PC-9 (cell line): ENCODE data around the gene JPT1. TPM values are rescaled to one million over a fixed set of nuclear protein-coding genes. Genes with fewer than 3 reads are reported as not detected.

Source experiments
- BruUV-seq: library from RNA; stranded (reverse); fragments of 400-500 nt; replicated peaks from 2 replicates; lab custom pipeline; 2021; lab: Mats Ljungman, UMichigan
- CTCF ChIA-PET: fragments of 300-600 bp; sonication (Branson Sonifier 250); formaldehyde crosslinking; loops from one replicate; lab custom pipeline; 2022; ENCODE audit warnings: antibody characterized with exemption; lab: Charles Lee
- POLR2A ChIA-PET: fragments of 300-600 bp; sonication (Branson Sonifier 250); formaldehyde crosslinking; loops from one replicate; lab custom pipeline; 2022; ENCODE audit warnings: antibody characterized with exemption; ENCODE audit not compliant: unreplicated experiment; lab: Charles Lee
- DNase-seq, 2 experiments: peaks; one replicate each; pipeline versions ENCODE4 v3.0.0 to v3.0.0-alpha.2; 2015 to 2022; ENCODE audit warnings: mixed read lengths in 1 of 2
- H2AFZ ChIP-seq: fragments of 200-600 bp; sonication (generic); 2 replicates; pipeline ENCODE4 v1.8.1; 2017; ENCODE audit warnings: antibody characterized with exemption
- H3F3A ChIP-seq: fragments of 200-600 bp; sonication (generic); 2 replicates; pipeline ENCODE4 v1.8.1; 2017; ENCODE audit warnings: antibody characterized with exemption, mild to moderate bottlenecking, low read depth; ENCODE audit not compliant: insufficient read depth
- H3K27ac ChIP-seq: fragments of 200-600 bp; sonication (generic); 2 replicates; pipeline ENCODE4 v1.6.1; 2016; ENCODE audit warnings: mixed run types
- H3K27me3 ChIP-seq: fragments of 200-600 bp; sonication (generic); 2 replicates; pipeline ENCODE4 v1.6.1; 2016; ENCODE audit warnings: low read depth, mixed run types; ENCODE audit not compliant: insufficient read depth
- H3K36me3 ChIP-seq: fragments of 200-600 bp; sonication (generic); 2 replicates; pipeline ENCODE4 v1.6.1; 2016; ENCODE audit warnings: low read depth, mixed run types
- H3K4me1 ChIP-seq: fragments of 200-600 bp; sonication (generic); replicated peaks from 2 replicates; pipeline ENCODE4 v1.6.1; 2016; ENCODE audit warnings: mixed run types; ENCODE audit not compliant: insufficient read depth
- H3K4me2 ChIP-seq: fragments of 200-600 bp; sonication (generic); 2 replicates; pipeline ENCODE4 v1.6.1; 2017; ENCODE audit warnings: mixed run types
- H3K4me3 ChIP-seq: fragments of 200-600 bp; sonication (generic); 2 replicates; pipeline ENCODE4 v1.6.1; 2016; ENCODE audit warnings: mixed run types
- H3K79me2 ChIP-seq: fragments of 200-600 bp; sonication (generic); 2 replicates; pipeline ENCODE4 v1.6.1; 2017; ENCODE audit warnings: low read depth, mixed run types
- H3K9me2 ChIP-seq: fragments of 200-600 bp; sonication (generic); 2 replicates; pipeline ENCODE4 v1.8.1; 2017; ENCODE audit warnings: mild to moderate bottlenecking; ENCODE audit not compliant: insufficient read depth
- H3K9me3 ChIP-seq: fragments of 200-600 bp; sonication (generic); 2 replicates; pipeline ENCODE4 v1.8.1; 2016; ENCODE audit warnings: low read depth; ENCODE audit not compliant: insufficient read depth
- H4K20me1 ChIP-seq: fragments of 200-600 bp; sonication (generic); 2 replicates; pipeline ENCODE4 v1.8.1; 2017; ENCODE audit not compliant: insufficient read depth
- EZH2 ChIP-seq: fragments of 200-600 bp; sonication (generic); IDR thresholded peaks from 2 replicates; pipeline ENCODE4 v1.8.0; 2017; ENCODE audit warnings: antibody characterized with exemption, low read depth
- intact Hi-C: fragments of 100-400 bp; cut with micrococcal nuclease; formaldehyde crosslinking; loops from one replicate; pipeline ENCODE4 v1.10.0; 2022; ENCODE audit not compliant: unreplicated experiment
- total RNA-seq: library from RNA; stranded (reverse); gene quantifications from 2 replicates; pipeline ENCODE4 v1.2.3, GENCODE V29; 2021
- TF ChIP-seq, protein P1 (sequence below): fragments of 200-600 bp; sonication (generic); conservative IDR thresholded peaks from 2 replicates; pipeline ENCODE4 v1.6.1; 2017; ENCODE audit warnings: mixed run types, antibody characterized with exemption, mild to moderate bottlenecking, moderate library complexity

The JPT1 gene
- total RNA-seq, 1 experiment from 2014 or later = 250 TPM

DNA sequence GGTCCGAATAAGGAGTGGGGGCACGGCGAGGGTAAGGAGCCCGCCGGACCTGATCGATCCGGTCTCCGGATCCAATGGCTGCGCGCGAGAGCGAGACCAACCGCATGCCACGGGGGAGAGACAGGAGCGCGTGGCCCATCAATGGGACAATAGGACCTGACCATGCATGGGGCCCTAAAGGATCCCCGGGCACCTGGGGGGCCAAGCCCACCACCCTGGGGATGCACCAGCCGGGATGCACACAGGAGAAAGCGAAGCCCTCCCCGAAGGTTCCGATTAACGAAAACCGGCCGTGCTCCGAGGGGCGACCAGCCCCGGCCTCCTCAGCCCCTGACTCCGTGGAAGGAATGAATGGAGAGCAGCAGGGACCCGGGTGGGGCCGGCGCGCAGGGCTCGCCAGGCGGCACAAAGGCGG lies 525 bp downstream of the JPT1 start:
- no TSS peak for BruUV-seq
- H3K36me3 ChIP-seq = peaks cover 1% of the 10 kb centered on the region; the same call in 1 of the 2 replicates
- no peak for DNase-seq
- no peaks in the 10 kb centered on the region for H3K9me2 ChIP-seq
- intact Hi-C loops = loop anchor here (2.0 kb wide), 1 partner anchor 19 kb away; no protein-coding TSS in a partner anchor
- H3K4me2 ChIP-seq = peak overlapping the region; percentile 100
- H3K27ac ChIP-seq = no peak overlapping the region
- ChIA-PET POLR2A (interaction anchor here (0.6 kb wide), 1 partner anchor 309 kb away, joined by 5 read pairs; no protein-coding TSS in a partner anchor), CTCF (no interaction called here)
- peaks cover 54% of the 10 kb centered on the region for H3K79me2 ChIP-seq
- TF ChIP-seq EZH2 = no peak
- TF ChIP-seq, protein P1, sequence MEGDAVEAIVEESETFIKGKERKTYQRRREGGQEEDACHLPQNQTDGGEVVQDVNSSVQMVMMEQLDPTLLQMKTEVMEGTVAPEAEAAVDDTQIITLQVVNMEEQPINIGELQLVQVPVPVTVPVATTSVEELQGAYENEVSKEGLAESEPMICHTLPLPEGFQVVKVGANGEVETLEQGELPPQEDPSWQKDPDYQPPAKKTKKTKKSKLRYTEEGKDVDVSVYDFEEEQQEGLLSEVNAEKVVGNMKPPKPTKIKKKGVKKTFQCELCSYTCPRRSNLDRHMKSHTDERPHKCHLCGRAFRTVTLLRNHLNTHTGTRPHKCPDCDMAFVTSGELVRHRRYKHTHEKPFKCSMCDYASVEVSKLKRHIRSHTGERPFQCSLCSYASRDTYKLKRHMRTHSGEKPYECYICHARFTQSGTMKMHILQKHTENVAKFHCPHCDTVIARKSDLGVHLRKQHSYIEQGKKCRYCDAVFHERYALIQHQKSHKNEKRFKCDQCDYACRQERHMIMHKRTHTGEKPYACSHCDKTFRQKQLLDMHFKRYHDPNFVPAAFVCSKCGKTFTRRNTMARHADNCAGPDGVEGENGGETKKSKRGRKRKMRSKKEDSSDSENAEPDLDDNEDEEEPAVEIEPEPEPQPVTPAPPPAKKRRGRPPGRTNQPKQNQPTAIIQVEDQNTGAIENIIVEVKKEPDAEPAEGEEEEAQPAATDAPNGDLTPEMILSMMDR = no peak
- H3K4me1 ChIP-seq = peaks cover 36% of the 10 kb centered on the region
- no peaks in the 10 kb centered on the region; the same call in 1 of the 2 replicates for H4K20me1 ChIP-seq
- H3K9me3 ChIP-seq = no peaks in the 10 kb centered on the region
- peaks cover 28% of the 10 kb centered on the region for H3F3A ChIP-seq
- H2AFZ ChIP-seq = peak overlapping the region; percentile 69
- H3K4me3 ChIP-seq = peak overlapping the region; percentile 81
- H3K27me3 ChIP-seq = no peaks in the 10 kb centered on the region

DNA sequence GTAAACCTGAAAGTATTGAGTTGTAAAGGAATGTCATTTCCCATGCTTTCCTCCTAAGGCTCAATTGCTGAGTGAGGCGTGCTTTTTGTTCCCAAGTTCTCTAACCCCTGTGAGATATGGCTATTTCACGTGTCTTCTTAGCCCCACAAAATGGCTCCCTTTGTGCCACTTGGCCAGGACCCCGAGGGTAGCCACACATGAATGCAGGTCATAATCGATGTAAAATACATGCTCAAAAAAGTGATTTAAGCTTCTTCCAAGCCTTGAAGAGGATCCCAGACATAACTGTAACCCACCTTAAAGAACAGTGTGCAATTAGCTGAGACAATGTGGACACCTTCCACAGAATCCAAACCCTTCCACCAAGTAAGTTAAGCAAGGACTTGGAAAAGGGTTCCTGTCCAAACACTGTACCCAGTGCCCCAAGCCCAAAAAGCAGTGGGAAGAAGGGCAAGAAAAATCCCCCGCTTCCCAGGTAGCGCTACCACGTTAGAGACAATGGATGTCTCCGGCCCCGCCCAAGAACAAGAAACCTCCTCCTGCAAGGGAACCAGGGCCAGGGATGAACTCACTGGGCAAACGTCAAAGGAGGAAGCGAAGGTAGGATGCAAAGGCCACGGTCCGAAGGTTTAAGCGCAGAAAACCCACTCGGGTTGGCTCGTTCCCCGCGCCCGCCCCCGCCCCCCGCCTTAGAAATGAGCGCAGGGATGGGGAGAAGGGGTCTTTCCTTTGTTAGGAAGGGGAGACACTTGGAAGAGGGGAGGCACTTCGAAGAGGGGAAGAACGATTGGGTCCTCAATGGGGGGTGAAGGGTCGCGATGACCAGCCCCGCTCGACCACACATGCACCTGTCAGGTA lies 1.2 kb downstream of the JPT1 start:
- TF ChIP-seq, protein P1 = no peak
- no peak for TF ChIP-seq EZH2

DNA sequence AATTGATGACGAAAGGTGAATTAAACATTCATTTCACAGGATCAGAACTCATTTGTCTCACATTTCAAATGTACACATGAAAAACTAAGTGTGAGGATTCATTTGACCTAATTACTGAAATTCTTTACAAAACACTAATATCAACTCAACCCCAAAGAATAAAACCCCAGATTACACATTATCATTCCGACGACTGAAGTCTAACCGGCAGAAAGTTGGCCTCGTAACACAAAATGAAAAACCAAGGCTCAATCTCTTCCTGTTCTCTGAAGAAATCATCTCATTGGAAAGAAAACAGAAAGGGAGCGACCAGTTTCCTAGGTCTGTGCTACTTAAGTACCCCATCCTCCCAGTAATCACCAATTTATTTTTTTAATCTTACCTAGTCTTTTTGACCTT lies 1.8 kb downstream of the JPT1 start:
- H3K4me3 ChIP-seq = peak overlapping the region; percentile 81
- ChIA-PET CTCF (no interaction called here), POLR2A (no interaction called here)
- no TSS peak for BruUV-seq
- peak overlapping the region; percentile 64; the same call in 1 of the 2 replicates for H2AFZ ChIP-seq
- no peaks in the 10 kb centered on the region for H3K9me3 ChIP-seq
- DNase-seq = no peak
- H3K36me3 ChIP-seq = peaks cover 13% of the 10 kb centered on the region
- H3F3A ChIP-seq = peaks cover 27% of the 10 kb centered on the region
- H3K4me1 ChIP-seq = peaks cover 28% of the 10 kb centered on the region
- no peaks in the 10 kb centered on the region for H3K9me2 ChIP-seq
- 0 out of 2 replicates have a peak overlapping the region, but pooled peaks have one; percentile 6 for H3K27ac ChIP-seq
- no peaks in the 10 kb centered on the region for H3K27me3 ChIP-seq
- intact Hi-C loops = no loop called here
- TF ChIP-seq, protein P1 = no peak
- no peak for TF ChIP-seq EZH2
- H4K20me1 ChIP-seq = no peaks in the 10 kb centered on the region; the same call in 1 of the 2 replicates
- peaks cover 67% of the 10 kb centered on the region for H3K79me2 ChIP-seq
- H3K4me2 ChIP-seq = peak overlapping the region; percentile 100

More for the DNA sequence above, 1.2 kb downstream of the JPT1 start:
- H3F3A ChIP-seq = peaks cover 27% of the 10 kb centered on the region
- peak overlapping the region; percentile 69 for H2AFZ ChIP-seq
- intact Hi-C loops = no loop called here
- POLR2A ChIA-PET = no interaction called here
- H3K4me1 ChIP-seq = peaks cover 29% of the 10 kb centered on the region
- peak overlapping the region; percentile 100 for H3K4me2 ChIP-seq
- no peaks in the 10 kb centered on the region; the same call in 1 of the 2 replicates for H4K20me1 ChIP-seq
- TSS peak; percentile 55 for BruUV-seq
- no peaks in the 10 kb centered on the region for H3K9me3 ChIP-seq
- no peaks in the 10 kb centered on the region for H3K27me3 ChIP-seq
- H3K79me2 ChIP-seq = peaks cover 61% of the 10 kb centered on the region
- 0 out of 2 replicates have a peak overlapping the region, but pooled peaks have one; percentile 6 for H3K27ac ChIP-seq
- H3K4me3 ChIP-seq = peak overlapping the region; percentile 81
- peak; percentile 45 to 63 for DNase-seq
- H3K36me3 ChIP-seq = peaks cover 8% of the 10 kb centered on the region
- no peaks in the 10 kb centered on the region for H3K9me2 ChIP-seq
- CTCF ChIA-PET = no interaction called here
